K562 (cell line): ENCODE measurements around the gene PABPC1L. TPM values are rescaled to one million over a fixed set of nuclear protein-coding genes. Genes with fewer than 3 reads are reported as not detected.

Experiments used
- CEBPG ChIP-seq, 3 experiments: fragments of 200-800 bp in 1 of 3; sonication (Bioruptor generic) in 1 of 3; sonication (generic) in 1 of 3; formaldehyde crosslinking in 1 of 3; IDR thresholded peaks in 2 of 3; conservative IDR thresholded peaks in 1 of 3; 2 replicates each; pipeline versions ENCODE4 v1.6.1 to v1.8.0; 2016 to 2022; ENCODE audit warnings: missing compliant biosample characterization in 2 of 3, missing genetic modification characterization in 2 of 3, mild to moderate bottlenecking in 1 of 3, missing genetic modification reagents in 1 of 3
- E2F1 ChIP-seq: sonication (generic); formaldehyde crosslinking; IDR thresholded peaks from 2 replicates; pipeline ENCODE4 v1.8.1; 2023; ENCODE audit warnings: mild to moderate bottlenecking, missing genetic modification reagents, moderate library complexity
- GTF2E2 ChIP-seq: fragments of 200-800 bp; sonication (Bioruptor generic); IDR thresholded peaks from 2 replicates; pipeline ENCODE4 v1.6.1; 2016; ENCODE audit warnings: missing genetic modification characterization, missing compliant biosample characterization
- HNRNPL ChIP-seq: fragments of 200-400 bp; formaldehyde crosslinking; IDR thresholded peaks from 2 replicates; pipeline ENCODE4 v1.6.1; 2017; ENCODE audit warnings: low read depth, mild to moderate bottlenecking, low read length
- JUN ChIP-seq, 2 experiments: sonication (generic) in 1 of 2; formaldehyde crosslinking in 1 of 2; IDR thresholded peaks; 2 replicates each; pipeline versions ENCODE4 v1.6.1 to v1.8.0; 2012 to 2022; ENCODE audit warnings: borderline replicate concordance in 2 of 2, mild to moderate bottlenecking in 2 of 2, improper control_type of control experiment in 1 of 2, low read depth in 1 of 2, low read length in 1 of 2, missing genetic modification reagents in 1 of 2
- MAFK ChIP-seq: IDR thresholded peaks from 2 replicates; pipeline ENCODE4 v1.6.1; 2011; ENCODE audit warnings: low read length, improper control_type of control experiment
- MAX ChIP-seq: sonication (generic); formaldehyde crosslinking; IDR thresholded peaks from 2 replicates; pipeline ENCODE4 v1.9.0; 2022; ENCODE audit warnings: mild to moderate bottlenecking, missing genetic modification reagents
- NFIC ChIP-seq: fragments of 450-650 bp; IDR thresholded peaks from 2 replicates; pipeline ENCODE4 v1.6.1; 2017; ENCODE audit warnings: mild to moderate bottlenecking, inconsistent platforms
- POLR2AphosphoS2 ChIP-seq: IDR thresholded peaks from 2 replicates; pipeline ENCODE4 v1.6.1; 2012; ENCODE audit warnings: low read length, improper control_type of control experiment
- SPI1 ChIP-seq: IDR thresholded peaks from 2 replicates; pipeline ENCODE4 v1.6.1; 2011; ENCODE audit warnings: low read depth, low read length, control low read depth, borderline replicate concordance
- TEAD2 ChIP-seq: fragments of 450-650 bp; IDR thresholded peaks from 2 replicates; pipeline ENCODE4 v1.6.1; 2016; ENCODE audit warnings: missing genetic modification characterization, control low read depth, missing compliant biosample characterization
- ZNF165 ChIP-seq: fragments of 250-450 bp; sonication (Bioruptor Pico); IDR thresholded peaks from 2 replicates; pipeline ENCODE4 v1.4.0; 2020; ENCODE audit warnings: borderline replicate concordance
- polyA plus RNA-seq, 8 experiments: library from polyadenylated mRNA; depleted of rRNA in 4 of 8; stranded (reverse) in 5 of 8; unstranded in 3 of 8; fragments of >200 nt; fragmentation: Nextera tagmentation in 2 of 8; fragmentation: Illumina TruSeq in 1 of 8; extraction: Ambion mirVana in 2 of 8; extraction: Trizol in 1 of 8; gene quantifications; 2 replicates each; pipeline versions ENCODE4 v1.2.1 to v1.2.3, GENCODE V29; 2011 to 2014; ENCODE audit warnings: inconsistent platforms in 1 of 8, missing spikeins in 1 of 8
- total RNA-seq, 7 experiments: library from RNA; depleted of rRNA in 6 of 7; stranded (reverse); fragments of >200 nt in 6 of 7; fragmentation: Illumina TruSeq in 2 of 7; extraction: Trizol in 2 of 7; gene quantifications; 2 replicates each; pipeline versions ENCODE4 v1.2.1 to v1.2.3, GENCODE V29; 2011 to 2021; ENCODE audit warnings: low replicate concordance in 1 of 7
- TF ChIP-seq, protein P1 (sequence below): sonication (generic); formaldehyde crosslinking; IDR thresholded peaks from 2 replicates; pipeline ENCODE4 v1.8.0; 2022; ENCODE audit warnings: mild to moderate bottlenecking, missing genetic modification reagents
- TF ChIP-seq, protein P2 (sequence below): sonication (generic); formaldehyde crosslinking; IDR thresholded peaks from 2 replicates; pipeline ENCODE4 v1.8.0; 2023; ENCODE audit warnings: missing genetic modification reagents, mild to moderate bottlenecking, borderline replicate concordance

The PABPC1L gene
- total and polyA plus RNA-seq, 9 of the 15 experiments (the other 6 are each of a cell fraction or from before 2014, with no cell fraction given) = 6.0 to 90.3 (median 15.8) TPM

DNA sequence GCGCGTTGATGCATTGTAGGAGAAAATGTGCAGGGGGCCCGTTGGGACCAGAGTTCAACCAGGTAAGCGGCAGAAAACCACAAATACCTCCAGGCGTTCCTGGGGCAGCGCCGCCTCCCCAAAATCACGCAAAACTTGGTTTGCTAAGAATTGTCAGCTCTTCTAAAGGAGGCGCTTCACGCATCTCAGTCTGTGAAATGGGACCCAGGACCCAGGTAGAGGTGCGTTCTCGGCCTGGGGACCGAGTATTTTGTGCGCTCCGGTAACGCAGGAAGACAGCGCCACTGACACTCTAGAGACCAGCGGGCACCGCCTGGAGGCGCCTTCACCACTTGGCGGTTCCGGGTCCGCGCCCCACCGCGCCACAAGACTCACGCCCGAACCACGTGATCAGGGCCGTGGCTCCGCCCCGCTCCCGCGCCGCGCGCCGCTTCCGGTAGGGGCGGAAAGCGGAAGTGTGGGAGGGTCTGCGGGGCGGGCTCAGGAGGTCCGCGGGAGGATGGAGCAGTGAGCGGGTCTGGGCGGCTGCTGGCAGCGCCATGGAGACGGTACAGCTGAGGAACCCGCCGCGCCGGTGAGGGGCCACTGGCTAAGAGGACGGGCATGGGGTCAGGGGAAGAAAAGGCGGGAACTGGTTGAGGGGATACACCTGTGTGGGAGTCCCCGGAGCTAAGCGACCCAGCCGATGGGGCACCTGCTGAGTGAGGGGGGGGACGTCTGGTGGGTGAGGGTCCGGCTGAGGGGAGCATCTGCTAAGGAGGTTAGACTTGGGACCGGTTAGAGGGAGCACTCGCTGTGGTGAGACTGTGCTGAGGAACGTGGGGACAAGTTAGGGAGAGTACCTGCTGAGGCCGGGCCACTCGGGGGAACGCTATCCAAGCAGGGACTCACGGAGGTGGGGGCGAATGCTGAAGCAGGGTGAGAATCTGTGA is 56.4 kb downstream of the PABPC1L start, which contains the start of gene STK4 (continued):
- TF ChIP-seq E2F1 (CRISPR knock-in tag) = peak; percentile 94
- 0 out of 2 replicates have a peak, but pooled peaks have one; percentile 67 for TF ChIP-seq GTF2E2 (tag)
- no peak for TF ChIP-seq CEBPG (CRISPR knock-in tag; IDR thresholded peaks at IDR 0.05)
- TF ChIP-seq CEBPG (tag; conservative IDR thresholded peaks at IDR 0.05 in 1 of 2, IDR thresholded peaks at IDR 0.05 in 1 of 2) = no peak
- TF ChIP-seq JUN (IDR thresholded peaks at IDR 0.05; ENCODE audit: borderline replicate concordance, low read depth, low read length) = no peak; the same call in 1 of the 2 replicates
- TF ChIP-seq JUN (CRISPR knock-in tag; IDR thresholded peaks at IDR 0.05; ENCODE audit: borderline replicate concordance) = peak; percentile 37; the same call in 1 of the 2 replicates
- no peak for TF ChIP-seq TEAD2 (tag)
- peak; percentile 99 for TF ChIP-seq SPI1
- TF ChIP-seq, protein P1, sequence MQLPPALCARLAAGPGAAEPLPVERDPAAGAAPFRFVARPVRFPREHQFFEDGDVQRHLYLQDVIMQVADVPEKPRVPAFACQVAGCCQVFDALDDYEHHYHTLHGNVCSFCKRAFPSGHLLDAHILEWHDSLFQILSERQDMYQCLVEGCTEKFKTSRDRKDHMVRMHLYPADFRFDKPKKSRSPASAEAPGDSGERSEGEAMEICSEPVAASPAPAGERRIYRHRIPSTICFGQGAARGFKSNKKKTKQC = peak; percentile 39
- no peak for TF ChIP-seq NFIC
- 0 out of 2 replicates have a peak, but pooled peaks have one; percentile 6 for TF ChIP-seq MAFK
- TF ChIP-seq, protein P2, sequence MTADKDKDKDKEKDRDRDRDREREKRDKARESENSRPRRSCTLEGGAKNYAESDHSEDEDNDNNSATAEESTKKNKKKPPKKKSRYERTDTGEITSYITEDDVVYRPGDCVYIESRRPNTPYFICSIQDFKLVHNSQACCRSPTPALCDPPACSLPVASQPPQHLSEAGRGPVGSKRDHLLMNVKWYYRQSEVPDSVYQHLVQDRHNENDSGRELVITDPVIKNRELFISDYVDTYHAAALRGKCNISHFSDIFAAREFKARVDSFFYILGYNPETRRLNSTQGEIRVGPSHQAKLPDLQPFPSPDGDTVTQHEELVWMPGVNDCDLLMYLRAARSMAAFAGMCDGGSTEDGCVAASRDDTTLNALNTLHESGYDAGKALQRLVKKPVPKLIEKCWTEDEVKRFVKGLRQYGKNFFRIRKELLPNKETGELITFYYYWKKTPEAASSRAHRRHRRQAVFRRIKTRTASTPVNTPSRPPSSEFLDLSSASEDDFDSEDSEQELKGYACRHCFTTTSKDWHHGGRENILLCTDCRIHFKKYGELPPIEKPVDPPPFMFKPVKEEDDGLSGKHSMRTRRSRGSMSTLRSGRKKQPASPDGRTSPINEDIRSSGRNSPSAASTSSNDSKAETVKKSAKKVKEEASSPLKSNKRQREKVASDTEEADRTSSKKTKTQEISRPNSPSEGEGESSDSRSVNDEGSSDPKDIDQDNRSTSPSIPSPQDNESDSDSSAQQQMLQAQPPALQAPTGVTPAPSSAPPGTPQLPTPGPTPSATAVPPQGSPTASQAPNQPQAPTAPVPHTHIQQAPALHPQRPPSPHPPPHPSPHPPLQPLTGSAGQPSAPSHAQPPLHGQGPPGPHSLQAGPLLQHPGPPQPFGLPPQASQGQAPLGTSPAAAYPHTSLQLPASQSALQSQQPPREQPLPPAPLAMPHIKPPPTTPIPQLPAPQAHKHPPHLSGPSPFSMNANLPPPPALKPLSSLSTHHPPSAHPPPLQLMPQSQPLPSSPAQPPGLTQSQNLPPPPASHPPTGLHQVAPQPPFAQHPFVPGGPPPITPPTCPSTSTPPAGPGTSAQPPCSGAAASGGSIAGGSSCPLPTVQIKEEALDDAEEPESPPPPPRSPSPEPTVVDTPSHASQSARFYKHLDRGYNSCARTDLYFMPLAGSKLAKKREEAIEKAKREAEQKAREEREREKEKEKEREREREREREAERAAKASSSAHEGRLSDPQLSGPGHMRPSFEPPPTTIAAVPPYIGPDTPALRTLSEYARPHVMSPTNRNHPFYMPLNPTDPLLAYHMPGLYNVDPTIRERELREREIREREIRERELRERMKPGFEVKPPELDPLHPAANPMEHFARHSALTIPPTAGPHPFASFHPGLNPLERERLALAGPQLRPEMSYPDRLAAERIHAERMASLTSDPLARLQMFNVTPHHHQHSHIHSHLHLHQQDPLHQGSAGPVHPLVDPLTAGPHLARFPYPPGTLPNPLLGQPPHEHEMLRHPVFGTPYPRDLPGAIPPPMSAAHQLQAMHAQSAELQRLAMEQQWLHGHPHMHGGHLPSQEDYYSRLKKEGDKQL (CRISPR knock-in tag) = no peak
- peak; percentile 93 for TF ChIP-seq HNRNPL
- 0 out of 2 replicates have a peak, but pooled peaks have one; percentile 48 for TF ChIP-seq POLR2AphosphoS2
- TF ChIP-seq MAX (CRISPR knock-in tag) = peak; percentile 95
- 0 out of 2 replicates have a peak, but pooled peaks have one; percentile 4 for TF ChIP-seq ZNF165 (CRISPR knock-in tag)
